H9 (cell line): ENCODE data around the gene CHST8. TPM values are rescaled to one million over a fixed set of nuclear protein-coding genes. Genes with fewer than 3 reads are reported as not detected.

Experiments used
- DNase-seq: peaks from one replicate; pipeline ENCODE4 v3.0.0-alpha.2; 2017
- H2AFZ ChIP-seq: one replicate; pipeline ENCODE4 v1.6.1; 2013; ENCODE audit warnings: mild to moderate bottlenecking, low read length, control low read depth, moderate library complexity
- H2AK5ac ChIP-seq: 2 replicates; pipeline ENCODE4 v1.6.1; 2013; ENCODE audit warnings: low read length, control low read depth, mixed read lengths; ENCODE audit not compliant: insufficient read length
- H2BK120ac ChIP-seq: one replicate; pipeline ENCODE4 v1.6.1; 2013; ENCODE audit warnings: low read depth, mild to moderate bottlenecking, low read length, control low read depth, inconsistent platforms; ENCODE audit not compliant: poor library complexity, severe bottlenecking
- H2BK12ac ChIP-seq: 2 replicates; pipeline ENCODE4 v1.6.1; 2013; ENCODE audit warnings: low read length, control low read depth, mixed read lengths, low read depth; ENCODE audit not compliant: insufficient read length
- H2BK15ac ChIP-seq: 2 replicates; pipeline ENCODE4 v1.6.1; 2013; ENCODE audit warnings: low read depth, low read length, control low read depth
- H2BK20ac ChIP-seq: one replicate; pipeline ENCODE4 v1.6.1; 2013; ENCODE audit warnings: low read depth, mild to moderate bottlenecking, low read length, control low read depth, inconsistent platforms; ENCODE audit not compliant: poor library complexity, severe bottlenecking
- H2BK5ac ChIP-seq: 2 replicates; pipeline ENCODE4 v1.6.1; 2013; ENCODE audit warnings: low read length, control low read depth, mixed read lengths; ENCODE audit not compliant: insufficient read length
- H3K14ac ChIP-seq: 2 replicates; pipeline ENCODE4 v1.6.1; 2013; ENCODE audit warnings: low read length, control low read depth; ENCODE audit not compliant: insufficient read depth
- H3K18ac ChIP-seq: 2 replicates; pipeline ENCODE4 v1.6.1; 2013; ENCODE audit warnings: low read depth, mild to moderate bottlenecking, mixed read lengths, low read length, control low read depth; ENCODE audit not compliant: insufficient read length
- H3K23ac ChIP-seq: 2 replicates; pipeline ENCODE4 v1.6.1; 2013; ENCODE audit warnings: low read length, control low read depth, mixed read lengths, low read depth; ENCODE audit not compliant: insufficient read length
- H3K23me2 ChIP-seq: 2 replicates; pipeline ENCODE4 v1.6.1; 2013; ENCODE audit warnings: low read depth, mild to moderate bottlenecking, mixed read lengths, low read length, control low read depth; ENCODE audit not compliant: insufficient read length, poor library complexity, severe bottlenecking
- H3K27ac ChIP-seq: 2 replicates; pipeline ENCODE4 v1.5.1; 2013; ENCODE audit warnings: low read length, control low read depth, mixed read lengths, low read depth; ENCODE audit not compliant: insufficient read length
- H3K27me3 ChIP-seq: 2 replicates; pipeline ENCODE4 v1.6.1; 2013; ENCODE audit warnings: low read length, control low read depth, inconsistent platforms; ENCODE audit not compliant: insufficient read depth
- H3K4ac ChIP-seq: 2 replicates; pipeline ENCODE4 v1.6.1; 2013; ENCODE audit warnings: low read depth, mild to moderate bottlenecking, control low read depth, inconsistent platforms, low read length, moderate library complexity
- H3K4me1 ChIP-seq: 2 replicates; pipeline ENCODE4 v1.6.1; 2013; ENCODE audit warnings: low read length, control low read depth, inconsistent platforms; ENCODE audit not compliant: insufficient read depth
- H3K4me2 ChIP-seq: 2 replicates; pipeline ENCODE4 v1.6.1; 2013; ENCODE audit warnings: low read length, control low read depth, mixed read lengths; ENCODE audit not compliant: insufficient read length, insufficient read depth
- H3K56ac ChIP-seq: 2 replicates; pipeline ENCODE4 v1.6.1; 2013; ENCODE audit warnings: low read depth, mild to moderate bottlenecking, mixed read lengths, low read length, control low read depth; ENCODE audit not compliant: insufficient read length
- H3K79me1 ChIP-seq: 2 replicates; pipeline ENCODE4 v1.6.1; 2013; ENCODE audit warnings: low read depth, mild to moderate bottlenecking, moderate library complexity, low read length, control low read depth, inconsistent platforms; ENCODE audit not compliant: insufficient read depth, poor library complexity, severe bottlenecking
- H3K79me2 ChIP-seq: 2 replicates; pipeline ENCODE4 v1.6.1; 2013; ENCODE audit warnings: low read length, control low read depth, inconsistent platforms; ENCODE audit not compliant: insufficient read depth
- H3K9ac ChIP-seq: 2 replicates; pipeline ENCODE4 v1.6.1; 2013; ENCODE audit warnings: low read length, control low read depth, mixed read lengths; ENCODE audit not compliant: insufficient read length; ENCODE audit errors: extremely low read depth
- H3K9me3 ChIP-seq: one replicate; pipeline ENCODE4 v1.6.1; 2013; ENCODE audit warnings: low read depth, low read length, inconsistent platforms; ENCODE audit not compliant: control insufficient read depth
- H3T11ph ChIP-seq: one replicate; pipeline ENCODE4 v1.6.1; 2013; ENCODE audit warnings: mild to moderate bottlenecking, low read length, control low read depth, inconsistent platforms
- H4K20me1 ChIP-seq: one replicate; pipeline ENCODE4 v1.6.1; 2013; ENCODE audit not compliant: control insufficient read depth, insufficient read length, insufficient read depth
- H4K5ac ChIP-seq: 2 replicates; pipeline ENCODE4 v1.6.1; 2013; ENCODE audit warnings: low read depth, mild to moderate bottlenecking, mixed read lengths, low read length, control low read depth; ENCODE audit not compliant: insufficient read length
- H4K8ac ChIP-seq: replicated peaks from 2 replicates; pipeline ENCODE4 v1.6.1; 2013; ENCODE audit warnings: low read length, control low read depth, mixed read lengths, low read depth; ENCODE audit not compliant: insufficient read length
- H4K91ac ChIP-seq: 2 replicates; pipeline ENCODE4 v1.6.1; 2013; ENCODE audit warnings: low read depth, mild to moderate bottlenecking, moderate library complexity, mixed read lengths, low read length, control low read depth; ENCODE audit not compliant: insufficient read length
- H3K27ac Mint-ChIP-seq, 3 experiments: 2 replicates in 2 of 3; 3 replicates in 1 of 3; pipeline ENCODE4 v1.8.0; 2020 to 2021; ENCODE audit warnings: mixed read lengths in 3 of 3, mild to moderate bottlenecking in 1 of 3, moderate library complexity in 1 of 3
- H3K27me3 Mint-ChIP-seq: 2 replicates; pipeline ENCODE4 v1.8.0; 2021; ENCODE audit warnings: low read depth, mild to moderate bottlenecking, moderate library complexity, mixed read lengths
- H3K36me3 Mint-ChIP-seq, 3 experiments: 2 replicates in 2 of 3; 3 replicates in 1 of 3; pipeline ENCODE4 v1.8.0; 2020 to 2021; ENCODE audit warnings: low read depth in 3 of 3, mixed read lengths in 3 of 3; ENCODE audit not compliant: insufficient read depth in 1 of 3
- H3K4me1 Mint-ChIP-seq, 2 experiments: 2 replicates each; pipeline ENCODE4 v1.8.0; 2020; ENCODE audit warnings: mixed read lengths in 2 of 2
- H3K4me3 Mint-ChIP-seq, 2 experiments: 2 replicates in 1 of 2; 3 replicates in 1 of 2; pipeline ENCODE4 v1.8.0; 2020 to 2021; ENCODE audit warnings: mild to moderate bottlenecking in 2 of 2, mixed read lengths in 2 of 2, moderate library complexity in 1 of 2
- H3K9me3 Mint-ChIP-seq, 2 experiments: 2 replicates in 1 of 2; 3 replicates in 1 of 2; pipeline ENCODE4 v1.8.0; 2020; ENCODE audit warnings: mild to moderate bottlenecking in 2 of 2, mixed read lengths in 2 of 2, moderate library complexity in 1 of 2
- WGBS: extraction: QIAGEN DNeasy Blood & Tissue Kit; methylation state at CpG from one replicate; pipeline ENCODE4 v1.1.7; 2013; ENCODE audit warnings: missing lambda C conversion rate, low lambda C conversion rate, mixed read lengths; ENCODE audit not compliant: insufficient read length; ENCODE audit errors: extremely low coverage; 5-methylcytosine and 5-hydroxymethylcytosine counted together
- total RNA-seq: library from RNA; stranded (reverse); gene quantifications from 2 replicates; pipeline ENCODE4 v1.2.1, GENCODE V29; 2021
- TF ChIP-seq, protein P1 (sequence below): fragments of 200-600 bp; sonication (generic); conservative IDR thresholded peaks from 3 replicates; pipeline ENCODE4 v1.8.0; 2021; ENCODE audit warnings: antibody characterized with exemption, mild to moderate bottlenecking

The CHST8 gene
- total RNA-seq, 1 experiment from 2014 or later: 5.1 TPM

DNA sequence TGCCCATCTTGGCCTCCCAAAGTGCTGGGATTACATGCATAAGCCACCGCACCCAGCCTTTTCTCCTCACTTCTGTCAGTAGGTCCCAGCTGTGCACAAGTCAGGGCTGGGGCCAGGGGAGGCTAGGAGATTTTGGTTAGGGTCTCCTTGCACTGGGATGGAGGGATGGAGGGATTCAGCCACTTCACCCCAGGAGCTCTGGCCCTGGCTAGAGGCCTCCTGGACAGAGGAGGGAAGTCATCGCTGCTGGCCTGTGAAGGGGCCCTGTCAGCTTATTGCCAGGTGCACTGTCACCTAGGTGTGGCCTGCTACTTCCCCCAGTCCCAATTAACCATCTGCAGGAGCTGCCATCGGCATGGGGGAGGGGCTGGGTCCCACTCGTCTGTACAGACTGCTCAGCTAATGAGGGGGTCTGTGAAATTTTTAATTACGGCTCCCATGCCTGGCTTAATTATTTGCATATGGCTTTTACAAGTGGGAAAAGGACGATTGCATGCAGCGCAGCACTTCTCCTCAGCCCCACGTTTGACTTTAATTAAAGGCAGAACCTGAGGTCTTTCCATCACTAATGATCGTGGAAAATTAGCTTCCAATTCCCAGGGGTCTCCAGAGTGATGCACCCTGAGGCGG, 52.4 kb downstream of the CHST8 start:
- no CpG with 5 or more reads among the region's 10 CpGs for WGBS
- no peak overlapping the region for H4K91ac ChIP-seq
- H3K36me3 Mint-ChIP-seq: no peaks in the 10 kb centered on the region
- H3K9me3 ChIP-seq: no peaks in the 10 kb centered on the region
- peaks cover 6% of the 10 kb centered on the region for H3K27me3 Mint-ChIP-seq
- no peak overlapping the region for H2BK20ac ChIP-seq
- H3K4me1 Mint-ChIP-seq: no peaks in the 10 kb centered on the region
- H2BK5ac ChIP-seq: no peak overlapping the region
- H3K23me2 ChIP-seq: no peaks in the 10 kb centered on the region
- H3K27ac Mint-ChIP-seq: no peak overlapping the region
- H4K5ac ChIP-seq: no peak overlapping the region
- H3K4me1 ChIP-seq: no peaks in the 10 kb centered on the region; the same call in 1 of the 2 replicates
- no peaks in the 10 kb centered on the region for H3K9me3 Mint-ChIP-seq
- H4K8ac ChIP-seq: no peak overlapping the region
- no peak for DNase-seq
- H2BK15ac ChIP-seq: no peak overlapping the region
- no peak overlapping the region for H3K14ac ChIP-seq
- no peak overlapping the region for H3K27ac ChIP-seq
- H3K79me1 ChIP-seq: no peaks in the 10 kb centered on the region
- no peak overlapping the region for H3K9ac ChIP-seq
- H3K4ac ChIP-seq: no peak overlapping the region
- TF ChIP-seq, protein P1, sequence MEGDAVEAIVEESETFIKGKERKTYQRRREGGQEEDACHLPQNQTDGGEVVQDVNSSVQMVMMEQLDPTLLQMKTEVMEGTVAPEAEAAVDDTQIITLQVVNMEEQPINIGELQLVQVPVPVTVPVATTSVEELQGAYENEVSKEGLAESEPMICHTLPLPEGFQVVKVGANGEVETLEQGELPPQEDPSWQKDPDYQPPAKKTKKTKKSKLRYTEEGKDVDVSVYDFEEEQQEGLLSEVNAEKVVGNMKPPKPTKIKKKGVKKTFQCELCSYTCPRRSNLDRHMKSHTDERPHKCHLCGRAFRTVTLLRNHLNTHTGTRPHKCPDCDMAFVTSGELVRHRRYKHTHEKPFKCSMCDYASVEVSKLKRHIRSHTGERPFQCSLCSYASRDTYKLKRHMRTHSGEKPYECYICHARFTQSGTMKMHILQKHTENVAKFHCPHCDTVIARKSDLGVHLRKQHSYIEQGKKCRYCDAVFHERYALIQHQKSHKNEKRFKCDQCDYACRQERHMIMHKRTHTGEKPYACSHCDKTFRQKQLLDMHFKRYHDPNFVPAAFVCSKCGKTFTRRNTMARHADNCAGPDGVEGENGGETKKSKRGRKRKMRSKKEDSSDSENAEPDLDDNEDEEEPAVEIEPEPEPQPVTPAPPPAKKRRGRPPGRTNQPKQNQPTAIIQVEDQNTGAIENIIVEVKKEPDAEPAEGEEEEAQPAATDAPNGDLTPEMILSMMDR: no peak
- no peak overlapping the region for H3K56ac ChIP-seq
- no peaks in the 10 kb centered on the region for H3K79me2 ChIP-seq
- H3K18ac ChIP-seq: no peak overlapping the region
- H2BK12ac ChIP-seq: no peak overlapping the region
- H4K20me1 ChIP-seq: no peaks in the 10 kb centered on the region
- H3K23ac ChIP-seq: no peak overlapping the region
- H3K4me2 ChIP-seq: no peak overlapping the region
- H3K27me3 ChIP-seq: no peaks in the 10 kb centered on the region
- no peak overlapping the region for H3T11ph ChIP-seq
- H2BK120ac ChIP-seq: no peak overlapping the region
- H2AFZ ChIP-seq: no peak overlapping the region
- H2AK5ac ChIP-seq: no peak overlapping the region
- no peak overlapping the region for H3K4me3 Mint-ChIP-seq
